ENCODE measurements around the gene KAT7. TPM values are rescaled to one million over a fixed set of nuclear protein-coding genes. Genes with fewer than 3 reads are reported as not detected.

KAT7 gene
- 40.5 and 42.4 TPM in 2 replicates for total RNA-seq

GRCh38 chr17:49788478-49789242 lies at the start of gene KAT7:
TSS of gene KAT7 (plus strand) at chr17:49788681. CDS start at chr17:49788835, 154 bp downstream.

GRCh38 chr17:49763735-49764558 lies 24.5 kb upstream of the KAT7 start, which contains the start of gene FAM117A:
TSS of gene FAM117A (minus strand) at chr17:49764131. CDS start at chr17:49764087, 44 bp downstream.

GRCh38 chr17:49848019-49848473 lies 59.6 kb downstream of the KAT7 start, which contains the start of gene TAC4:
TSS of gene TAC4 (minus strand) at chr17:49848069. CDS start at chr17:49848017, 52 bp downstream.

Other genes with a start within 250 kb of the KAT7 start
- 0.88 and 1.5 TPM in 2 replicates for gene NXPH3, start 212.8 kb upstream of the KAT7 start, total RNA-seq
- gene SPOP, start 110.6 kb upstream of the KAT7 start, total RNA-seq: 119 and 145 TPM in 2 replicates
- gene SLC35B1, start 80.7 kb upstream of the KAT7 start, total RNA-seq: 52.3 and 64.8 TPM in 2 replicates
- 7.0 and 9.1 TPM in 2 replicates for gene FAM117A, start 24.6 kb upstream of the KAT7 start, total RNA-seq
- gene TAC4, start 59.4 kb downstream of the KAT7 start, total RNA-seq: not detected in 2 replicates
- gene DLX4, start 180.5 kb downstream of the KAT7 start, total RNA-seq: not detected in 2 replicates
- gene DLX3, start 206.5 kb downstream of the KAT7 start, total RNA-seq: not detected in 2 replicates

Measured in bladder microvascular endothelial cell (primary cell).